IMR-90 (cell line): ENCODE measurements around the gene GATAD2A. TPM values are rescaled to one million over a fixed set of nuclear protein-coding genes. Genes with fewer than 3 reads are reported as not detected.

Experiments used
- ATAC-seq: fragments of 200-7000 bp; cut with Tn5 transposase; 2 replicates; pipeline ENCODE4 v1.9.1; 2020; ENCODE audit warnings: low read depth, mild to moderate bottlenecking, moderate library complexity
- BruUV-seq: library from RNA; stranded (reverse); fragments of 400-500 nt; replicated peaks from 2 replicates; lab custom pipeline; 2021; lab: Mats Ljungman, UMichigan
- CTCF ChIA-PET: fragments of 300-600 bp; formaldehyde crosslinking; extraction: SDS; loops from one replicate; lab custom pipeline; 2021; ENCODE audit warnings: antibody characterized with exemption; lab: Yijun Ruan, JAX
- POLR2A ChIA-PET: fragments of 300-600 bp; sonication (Branson Sonifier 250); formaldehyde crosslinking; loops from one replicate; lab custom pipeline; 2022; ENCODE audit warnings: antibody characterized with exemption; ENCODE audit not compliant: unreplicated experiment; lab: Charles Lee
- DNase-seq: peaks from one replicate; pipeline ENCODE4 v3.0.0; 2013
- H2AFZ ChIP-seq: replicated peaks from 2 replicates; pipeline ENCODE3; 2013; ENCODE audit warnings: low read length, mild to moderate bottlenecking; ENCODE audit not compliant: poor library complexity
- H2AK5ac ChIP-seq: 2 replicates; pipeline ENCODE4 v1.6.1; 2013; ENCODE audit warnings: low read depth, low read length, inconsistent platforms
- H2AK9ac ChIP-seq: replicated peaks from 2 replicates; pipeline ENCODE3; 2013; ENCODE audit warnings: mild to moderate bottlenecking, low read depth, low read length, moderate library complexity; ENCODE audit not compliant: poor library complexity
- H2BK120ac ChIP-seq: 2 replicates; pipeline ENCODE4 v1.6.1; 2013; ENCODE audit warnings: low read depth, low read length, inconsistent platforms
- H2BK15ac ChIP-seq: 3 replicates; pipeline ENCODE4 v1.6.1; 2013; ENCODE audit warnings: low read depth, low read length, inconsistent platforms
- H2BK20ac ChIP-seq: 2 replicates; pipeline ENCODE4 v1.6.1; 2013; ENCODE audit warnings: low read depth, mild to moderate bottlenecking, inconsistent platforms, low read length, moderate library complexity
- H2BK5ac ChIP-seq: 2 replicates; pipeline ENCODE4 v1.6.1; 2013; ENCODE audit warnings: mild to moderate bottlenecking, low read depth, low read length, inconsistent platforms; ENCODE audit not compliant: poor library complexity, severe bottlenecking
- H3K14ac ChIP-seq: replicated peaks from 2 replicates; pipeline ENCODE4 v1.6.1; 2013; ENCODE audit warnings: low read depth, low read length, inconsistent platforms
- H3K18ac ChIP-seq: 2 replicates; pipeline ENCODE4 v1.6.1; 2013; ENCODE audit warnings: low read depth, low read length, control low read depth
- H3K23ac ChIP-seq: 2 replicates; pipeline ENCODE4 v1.6.1; 2013; ENCODE audit warnings: low read depth, low read length, inconsistent platforms
- H3K27ac ChIP-seq: 2 replicates; pipeline ENCODE4 v1.5.1; 2013; ENCODE audit warnings: mild to moderate bottlenecking, control low read depth, low read length; ENCODE audit not compliant: insufficient read depth
- H3K27me3 ChIP-seq: 2 replicates; pipeline ENCODE4 v1.6.1; 2013; ENCODE audit warnings: low read length; ENCODE audit not compliant: control insufficient read depth, insufficient read depth
- H3K36me3 ChIP-seq: 2 replicates; pipeline ENCODE4 v1.6.1; 2013; ENCODE audit warnings: low read length, mixed read lengths; ENCODE audit not compliant: control insufficient read depth, insufficient read depth
- H3K4ac ChIP-seq: 2 replicates; pipeline ENCODE4 v1.6.1; 2013; ENCODE audit warnings: low read depth, low read length, inconsistent platforms
- H3K4me1 ChIP-seq: 2 replicates; pipeline ENCODE4 v1.6.1; 2013; ENCODE audit warnings: low read length, mixed read lengths; ENCODE audit not compliant: control insufficient read depth, insufficient read depth
- H3K4me2 ChIP-seq: 2 replicates; pipeline ENCODE4 v1.6.1; 2013; ENCODE audit warnings: low read depth, mild to moderate bottlenecking, control low read depth, low read length, moderate library complexity
- H3K4me3 ChIP-seq: 2 replicates; pipeline ENCODE4 v1.5.1; 2013; ENCODE audit warnings: low read depth, mild to moderate bottlenecking, control low read depth, low read length, moderate library complexity; ENCODE audit not compliant: insufficient read depth
- H3K56ac ChIP-seq: 2 replicates; pipeline ENCODE4 v1.6.1; 2013; ENCODE audit warnings: low read length, inconsistent platforms; ENCODE audit not compliant: insufficient read depth; ENCODE audit errors: extremely low read depth
- H3K79me1 ChIP-seq, 2 experiments: 2 replicates each; pipeline ENCODE4 v1.6.1; 2013; ENCODE audit warnings: low read length in 2 of 2, inconsistent platforms in 1 of 2, low read depth in 1 of 2
- H3K9ac ChIP-seq: 2 replicates; pipeline ENCODE4 v1.6.1; 2013; ENCODE audit warnings: low read depth, low read length, control low read depth
- H3K9me1 ChIP-seq: 2 replicates; pipeline ENCODE4 v1.6.1; 2013; ENCODE audit warnings: low read length, inconsistent platforms; ENCODE audit not compliant: insufficient read depth
- H3K9me3 ChIP-seq: 2 replicates; pipeline ENCODE4 v1.6.1; 2013; ENCODE audit warnings: low read length; ENCODE audit not compliant: control insufficient read depth, insufficient read depth
- H4K20me1 ChIP-seq: 2 replicates; pipeline ENCODE4 v1.6.1; 2013; ENCODE audit warnings: low read length, inconsistent platforms; ENCODE audit not compliant: insufficient read depth
- H4K5ac ChIP-seq: 2 replicates; pipeline ENCODE4 v1.6.1; 2013; ENCODE audit warnings: mild to moderate bottlenecking, low read depth, low read length, control low read depth
- H4K8ac ChIP-seq, 2 experiments: 2 replicates each; pipeline ENCODE4 v1.6.1; 2013; ENCODE audit warnings: low read depth in 2 of 2, low read length in 2 of 2, control low read depth in 1 of 2, inconsistent platforms in 1 of 2
- H4K91ac ChIP-seq: 2 replicates; pipeline ENCODE4 v1.6.1; 2013; ENCODE audit warnings: low read depth, low read length, inconsistent platforms; ENCODE audit not compliant: insufficient read depth
- BHLHE40 ChIP-seq: fragments of 150-350 bp; IDR thresholded peaks from 2 replicates; pipeline ENCODE4 v1.6.1; 2016; ENCODE audit warnings: mild to moderate bottlenecking, low read depth, low read length
- CEBPB ChIP-seq: IDR thresholded peaks from 2 replicates; pipeline ENCODE4 v1.6.1; 2012; ENCODE audit warnings: low read depth, low read length, improper control_type of control experiment
- FOS ChIP-seq: fragments of 150-350 bp; IDR thresholded peaks from 2 replicates; pipeline ENCODE4 v1.6.1; 2016; ENCODE audit warnings: low read depth, low read length
- MAFK ChIP-seq: IDR thresholded peaks from 2 replicates; pipeline ENCODE4 v1.6.1; 2012; ENCODE audit warnings: low read depth, low read length, improper control_type of control experiment
- RCOR1 ChIP-seq: IDR thresholded peaks from 2 replicates; pipeline ENCODE4 v1.6.1; 2012; ENCODE audit warnings: mild to moderate bottlenecking, low read length, improper control_type of control experiment; ENCODE audit not compliant: insufficient replicate concordance
- USF2 ChIP-seq: fragments of 150-350 bp; IDR thresholded peaks from 2 replicates; pipeline ENCODE4 v1.6.1; 2017; ENCODE audit warnings: mild to moderate bottlenecking, antibody characterized with exemption, low read length, low read depth
- WGBS, 2 experiments: methylation state at CpG; one replicate each; pipeline versions ENCODE4 v1.1.5 to v1.1.7; 2013; ENCODE audit warnings: missing lambda C conversion rate in 2 of 2; ENCODE audit not compliant: insufficient read length in 1 of 2; ENCODE audit errors: extremely low coverage in 2 of 2; 5-methylcytosine and 5-hydroxymethylcytosine counted together
- dilution Hi-C: fragments of 300-500 bp; cut with HindIII; formaldehyde crosslinking; loops from one replicate; pipeline ENCODE4 v1.14.3; 2018; ENCODE audit warnings: low sequenced_read_pairs; ENCODE audit not compliant: unreplicated experiment
- in situ Hi-C: fragments of 300-500 bp; cut with MboI; formaldehyde crosslinking; loops from 3 replicates; pipeline ENCODE4 v1.14.3; 2019; ENCODE audit warnings: low sequenced_read_pairs, inconsistent platforms, mixed read lengths
- intact Hi-C: fragments of 100-400 bp; cut with micrococcal nuclease; formaldehyde crosslinking; loops from 2 replicates; pipeline ENCODE4 v1.10.0; 2022
- polyA plus RNA-seq, 3 experiments: library from polyadenylated mRNA; depleted of rRNA; stranded (reverse); fragments of >200 nt; gene quantifications; 2 replicates each; pipeline ENCODE4 v1.2.3, GENCODE V29; 2012; ENCODE audit warnings: low replicate concordance in 1 of 3
- total RNA-seq: library from RNA; depleted of rRNA; stranded (reverse); fragments of >200 nt; gene quantifications from 2 replicates; pipeline ENCODE4 v1.2.3, GENCODE V29; 2012

The GATAD2A gene
- total and polyA plus RNA-seq, 2 of the 4 experiments (the other 2 are of a cell fraction) = 23.5 to 33.2 TPM

GRCh38 chr19:19428746-19429145, 23.3 kb downstream of the GATAD2A start:
- CTCF ChIA-PET = no interaction called here
- H2BK120ac ChIP-seq = no peak overlapping the region
- intact Hi-C loops (no loop called here), dilution Hi-C loops (no loop called here), in situ Hi-C loops (no loop called here)
- no peaks in the 10 kb centered on the region for H3K36me3 ChIP-seq
- no peak overlapping the region for H4K91ac ChIP-seq
- no TSS peak for BruUV-seq
- H3K4me1 ChIP-seq = no peaks in the 10 kb centered on the region
- no peak overlapping the region for H3K4me3 ChIP-seq
- peaks cover 35% of the 10 kb centered on the region for H3K9me1 ChIP-seq
- H2BK20ac ChIP-seq = no peak overlapping the region
- H3K18ac ChIP-seq = no peak overlapping the region
- H2AK5ac ChIP-seq = no peak overlapping the region
- POLR2A ChIA-PET = no interaction called here
- H2AFZ ChIP-seq = no peak overlapping the region
- no peak for ATAC-seq
- no peak overlapping the region for H3K56ac ChIP-seq
- peaks cover 99% of the 10 kb centered on the region for H4K20me1 ChIP-seq
- DNase-seq = no peak
- no peak overlapping the region for H3K14ac ChIP-seq
- H2AK9ac ChIP-seq = no peak overlapping the region
- H4K8ac ChIP-seq = no peak overlapping the region
- no peak for TF ChIP-seq RCOR1
- TF ChIP-seq CEBPB = no peak
- no peak for TF ChIP-seq USF2
- no peak for TF ChIP-seq MAFK
- TF ChIP-seq BHLHE40 = no peak
- TF ChIP-seq FOS = no peak
- H3K79me1 ChIP-seq = peaks cover 5 to 91% of the 10 kb centered on the region in 2 experiments
- no peak overlapping the region for H3K23ac ChIP-seq
- no CpG with 5 or more reads among the region's 10 CpGs for WGBS, 2 experiments
- H3K27me3 ChIP-seq = no peaks in the 10 kb centered on the region
- H2BK5ac ChIP-seq = no peak overlapping the region
- H3K4ac ChIP-seq = no peak overlapping the region
- H3K9ac ChIP-seq = no peak overlapping the region
- no peak overlapping the region for H3K4me2 ChIP-seq
- no peak overlapping the region for H3K27ac ChIP-seq
- no peak overlapping the region for H4K5ac ChIP-seq
- no peak overlapping the region for H2BK15ac ChIP-seq
- no peaks in the 10 kb centered on the region for H3K9me3 ChIP-seq
